Right lobe of liver (tissue), 4 donors: ENCODE measurements around the gene ABCC5.

ENCODE experiments used
- CTCF ChIP-seq, 4 donors: fragments of 200-600 bp in 3 of 4; fragments of 450-650 bp in 1 of 4; IDR thresholded peaks; one replicate each; pipeline versions ENCODE4 v1.5.1 to v1.8.0; 2016 to 2022; ENCODE audit warnings: antibody characterized with exemption in 4 of 4, mild to moderate bottlenecking in 2 of 4
- POLR2A ChIP-seq: fragments of 450-650 bp; IDR thresholded peaks from one replicate; pipeline ENCODE4 v1.6.1; 2017; ENCODE audit warnings: antibody characterized with exemption, mild to moderate bottlenecking
- donor health status: DM: no; HTN: no; CAD: no.
- donor health status: DM: no; HTN: no; CAD: no.
- donor health status: DM: no; HTN: yes; CAD: no.

GRCh38 chr3:183896184-183896583, 121.5 kb downstream of the ABCC5 start:
- TF ChIP-seq CTCF (IDR thresholded peaks at IDR 0.05) (no peak), POLR2A (no peak)
